H9 (cell line): ENCODE measurements around the gene ADGRL3. TPM values are rescaled to one million over a fixed set of nuclear protein-coding genes. Genes with fewer than 3 reads are reported as not detected.

Experiments used
- DNase-seq: peaks from one replicate; pipeline ENCODE4 v3.0.0-alpha.2; 2017
- H2AFZ ChIP-seq: one replicate; pipeline ENCODE4 v1.6.1; 2013; ENCODE audit warnings: mild to moderate bottlenecking, low read length, control low read depth, moderate library complexity
- H2AK5ac ChIP-seq: 2 replicates; pipeline ENCODE4 v1.6.1; 2013; ENCODE audit warnings: low read length, control low read depth, mixed read lengths; ENCODE audit not compliant: insufficient read length
- H2BK120ac ChIP-seq: one replicate; pipeline ENCODE4 v1.6.1; 2013; ENCODE audit warnings: low read depth, mild to moderate bottlenecking, low read length, control low read depth, inconsistent platforms; ENCODE audit not compliant: poor library complexity, severe bottlenecking
- H2BK12ac ChIP-seq: 2 replicates; pipeline ENCODE4 v1.6.1; 2013; ENCODE audit warnings: low read length, control low read depth, mixed read lengths, low read depth; ENCODE audit not compliant: insufficient read length
- H2BK15ac ChIP-seq: 2 replicates; pipeline ENCODE4 v1.6.1; 2013; ENCODE audit warnings: low read depth, low read length, control low read depth
- H2BK20ac ChIP-seq: one replicate; pipeline ENCODE4 v1.6.1; 2013; ENCODE audit warnings: low read depth, mild to moderate bottlenecking, low read length, control low read depth, inconsistent platforms; ENCODE audit not compliant: poor library complexity, severe bottlenecking
- H2BK5ac ChIP-seq: 2 replicates; pipeline ENCODE4 v1.6.1; 2013; ENCODE audit warnings: low read length, control low read depth, mixed read lengths; ENCODE audit not compliant: insufficient read length
- H3K14ac ChIP-seq: 2 replicates; pipeline ENCODE4 v1.6.1; 2013; ENCODE audit warnings: low read length, control low read depth; ENCODE audit not compliant: insufficient read depth
- H3K18ac ChIP-seq: 2 replicates; pipeline ENCODE4 v1.6.1; 2013; ENCODE audit warnings: low read depth, mild to moderate bottlenecking, mixed read lengths, low read length, control low read depth; ENCODE audit not compliant: insufficient read length
- H3K23ac ChIP-seq: 2 replicates; pipeline ENCODE4 v1.6.1; 2013; ENCODE audit warnings: low read length, control low read depth, mixed read lengths, low read depth; ENCODE audit not compliant: insufficient read length
- H3K23me2 ChIP-seq: 2 replicates; pipeline ENCODE4 v1.6.1; 2013; ENCODE audit warnings: low read depth, mild to moderate bottlenecking, mixed read lengths, low read length, control low read depth; ENCODE audit not compliant: insufficient read length, poor library complexity, severe bottlenecking
- H3K27ac ChIP-seq: 2 replicates; pipeline ENCODE4 v1.5.1; 2013; ENCODE audit warnings: low read length, control low read depth, mixed read lengths, low read depth; ENCODE audit not compliant: insufficient read length
- H3K27me3 ChIP-seq: 2 replicates; pipeline ENCODE4 v1.6.1; 2013; ENCODE audit warnings: low read length, control low read depth, inconsistent platforms; ENCODE audit not compliant: insufficient read depth
- H3K4ac ChIP-seq: 2 replicates; pipeline ENCODE4 v1.6.1; 2013; ENCODE audit warnings: low read depth, mild to moderate bottlenecking, control low read depth, inconsistent platforms, low read length, moderate library complexity
- H3K4me1 ChIP-seq: 2 replicates; pipeline ENCODE4 v1.6.1; 2013; ENCODE audit warnings: low read length, control low read depth, inconsistent platforms; ENCODE audit not compliant: insufficient read depth
- H3K4me2 ChIP-seq: 2 replicates; pipeline ENCODE4 v1.6.1; 2013; ENCODE audit warnings: low read length, control low read depth, mixed read lengths; ENCODE audit not compliant: insufficient read length, insufficient read depth
- H3K56ac ChIP-seq: 2 replicates; pipeline ENCODE4 v1.6.1; 2013; ENCODE audit warnings: low read depth, mild to moderate bottlenecking, mixed read lengths, low read length, control low read depth; ENCODE audit not compliant: insufficient read length
- H3K79me1 ChIP-seq: 2 replicates; pipeline ENCODE4 v1.6.1; 2013; ENCODE audit warnings: low read depth, mild to moderate bottlenecking, moderate library complexity, low read length, control low read depth, inconsistent platforms; ENCODE audit not compliant: insufficient read depth, poor library complexity, severe bottlenecking
- H3K79me2 ChIP-seq: 2 replicates; pipeline ENCODE4 v1.6.1; 2013; ENCODE audit warnings: low read length, control low read depth, inconsistent platforms; ENCODE audit not compliant: insufficient read depth
- H3K9ac ChIP-seq: 2 replicates; pipeline ENCODE4 v1.6.1; 2013; ENCODE audit warnings: low read length, control low read depth, mixed read lengths; ENCODE audit not compliant: insufficient read length; ENCODE audit errors: extremely low read depth
- H3K9me3 ChIP-seq: one replicate; pipeline ENCODE4 v1.6.1; 2013; ENCODE audit warnings: low read depth, low read length, inconsistent platforms; ENCODE audit not compliant: control insufficient read depth
- H3T11ph ChIP-seq: one replicate; pipeline ENCODE4 v1.6.1; 2013; ENCODE audit warnings: mild to moderate bottlenecking, low read length, control low read depth, inconsistent platforms
- H4K20me1 ChIP-seq: one replicate; pipeline ENCODE4 v1.6.1; 2013; ENCODE audit not compliant: control insufficient read depth, insufficient read length, insufficient read depth
- H4K5ac ChIP-seq: 2 replicates; pipeline ENCODE4 v1.6.1; 2013; ENCODE audit warnings: low read depth, mild to moderate bottlenecking, mixed read lengths, low read length, control low read depth; ENCODE audit not compliant: insufficient read length
- H4K8ac ChIP-seq: replicated peaks from 2 replicates; pipeline ENCODE4 v1.6.1; 2013; ENCODE audit warnings: low read length, control low read depth, mixed read lengths, low read depth; ENCODE audit not compliant: insufficient read length
- H4K91ac ChIP-seq: 2 replicates; pipeline ENCODE4 v1.6.1; 2013; ENCODE audit warnings: low read depth, mild to moderate bottlenecking, moderate library complexity, mixed read lengths, low read length, control low read depth; ENCODE audit not compliant: insufficient read length
- H3K27ac Mint-ChIP-seq, 3 experiments: 2 replicates in 2 of 3; 3 replicates in 1 of 3; pipeline ENCODE4 v1.8.0; 2020 to 2021; ENCODE audit warnings: mixed read lengths in 3 of 3, mild to moderate bottlenecking in 1 of 3, moderate library complexity in 1 of 3
- H3K27me3 Mint-ChIP-seq: 2 replicates; pipeline ENCODE4 v1.8.0; 2021; ENCODE audit warnings: low read depth, mild to moderate bottlenecking, moderate library complexity, mixed read lengths
- H3K36me3 Mint-ChIP-seq, 3 experiments: 2 replicates in 2 of 3; 3 replicates in 1 of 3; pipeline ENCODE4 v1.8.0; 2020 to 2021; ENCODE audit warnings: low read depth in 3 of 3, mixed read lengths in 3 of 3; ENCODE audit not compliant: insufficient read depth in 1 of 3
- H3K4me1 Mint-ChIP-seq, 2 experiments: 2 replicates each; pipeline ENCODE4 v1.8.0; 2020; ENCODE audit warnings: mixed read lengths in 2 of 2
- H3K4me3 Mint-ChIP-seq, 2 experiments: 2 replicates in 1 of 2; 3 replicates in 1 of 2; pipeline ENCODE4 v1.8.0; 2020 to 2021; ENCODE audit warnings: mild to moderate bottlenecking in 2 of 2, mixed read lengths in 2 of 2, moderate library complexity in 1 of 2
- H3K9me3 Mint-ChIP-seq, 2 experiments: 2 replicates in 1 of 2; 3 replicates in 1 of 2; pipeline ENCODE4 v1.8.0; 2020; ENCODE audit warnings: mild to moderate bottlenecking in 2 of 2, mixed read lengths in 2 of 2, moderate library complexity in 1 of 2
- WGBS: extraction: QIAGEN DNeasy Blood & Tissue Kit; methylation state at CpG from one replicate; pipeline ENCODE4 v1.1.7; 2013; ENCODE audit warnings: missing lambda C conversion rate, low lambda C conversion rate, mixed read lengths; ENCODE audit not compliant: insufficient read length; ENCODE audit errors: extremely low coverage; 5-methylcytosine and 5-hydroxymethylcytosine counted together
- total RNA-seq: library from RNA; stranded (reverse); gene quantifications from 2 replicates; pipeline ENCODE4 v1.2.1, GENCODE V29; 2021
- TF ChIP-seq, protein P1 (sequence below): fragments of 200-600 bp; sonication (generic); conservative IDR thresholded peaks from 3 replicates; pipeline ENCODE4 v1.8.0; 2021; ENCODE audit warnings: antibody characterized with exemption, mild to moderate bottlenecking

Gene ADGRL3
- total RNA-seq, 1 experiment from 2014 or later, result 5.9 TPM

GRCh38 chr4:61603086-61603485 is 403.0 kb downstream of the ADGRL3 start:
- Histone ChIP-seq H3K23ac (no peak overlapping the region), H3K23me2 (no peaks in the 10 kb centered on the region), H3K18ac (no peak overlapping the region), H4K91ac (no peak overlapping the region), H3T11ph (no peak overlapping the region), H3K9ac (no peak overlapping the region), H3K4me1 (no peaks in the 10 kb centered on the region), H3K4me2 (no peak overlapping the region), H2BK120ac (no peak overlapping the region), H3K27ac (no peak overlapping the region), H4K8ac (no peak overlapping the region), H3K79me2 (no peaks in the 10 kb centered on the region), H4K20me1 (no peaks in the 10 kb centered on the region), H2BK15ac (no peak overlapping the region), H4K5ac (no peak overlapping the region), H3K56ac (no peak overlapping the region), H2AFZ (no peak overlapping the region), H3K9me3 (no peaks in the 10 kb centered on the region), H2BK20ac (no peak overlapping the region), H2AK5ac (no peak overlapping the region), H2BK12ac (no peak overlapping the region), H3K4ac (no peak overlapping the region), H3K14ac (no peak overlapping the region), H3K27me3 (no peaks in the 10 kb centered on the region), H3K79me1 (no peaks in the 10 kb centered on the region), H2BK5ac (no peak overlapping the region)
- TF ChIP-seq, protein P1, sequence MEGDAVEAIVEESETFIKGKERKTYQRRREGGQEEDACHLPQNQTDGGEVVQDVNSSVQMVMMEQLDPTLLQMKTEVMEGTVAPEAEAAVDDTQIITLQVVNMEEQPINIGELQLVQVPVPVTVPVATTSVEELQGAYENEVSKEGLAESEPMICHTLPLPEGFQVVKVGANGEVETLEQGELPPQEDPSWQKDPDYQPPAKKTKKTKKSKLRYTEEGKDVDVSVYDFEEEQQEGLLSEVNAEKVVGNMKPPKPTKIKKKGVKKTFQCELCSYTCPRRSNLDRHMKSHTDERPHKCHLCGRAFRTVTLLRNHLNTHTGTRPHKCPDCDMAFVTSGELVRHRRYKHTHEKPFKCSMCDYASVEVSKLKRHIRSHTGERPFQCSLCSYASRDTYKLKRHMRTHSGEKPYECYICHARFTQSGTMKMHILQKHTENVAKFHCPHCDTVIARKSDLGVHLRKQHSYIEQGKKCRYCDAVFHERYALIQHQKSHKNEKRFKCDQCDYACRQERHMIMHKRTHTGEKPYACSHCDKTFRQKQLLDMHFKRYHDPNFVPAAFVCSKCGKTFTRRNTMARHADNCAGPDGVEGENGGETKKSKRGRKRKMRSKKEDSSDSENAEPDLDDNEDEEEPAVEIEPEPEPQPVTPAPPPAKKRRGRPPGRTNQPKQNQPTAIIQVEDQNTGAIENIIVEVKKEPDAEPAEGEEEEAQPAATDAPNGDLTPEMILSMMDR, result no peak
- no peaks in the 10 kb centered on the region; a peak in 2 of 5 replicates for H3K9me3 Mint-ChIP-seq
- H3K4me3 Mint-ChIP-seq, result no peak overlapping the region
- WGBS, result no CpG with 5 or more reads among the region's 3 CpGs
- peaks cover 8 to 13% of the 10 kb centered on the region in 2 experiments for H3K4me1 Mint-ChIP-seq
- no peak for DNase-seq
- peaks cover 2 to 7% (median 3%) of the 10 kb centered on the region in 3 experiments; a peak in 4 of 7 replicates for H3K36me3 Mint-ChIP-seq
- no peak overlapping the region for H3K27ac Mint-ChIP-seq
- no peaks in the 10 kb centered on the region for H3K27me3 Mint-ChIP-seq
